H1 (cell line): ENCODE results near the gene HNRNPA3. TPM values are rescaled to one million over a fixed set of nuclear protein-coding genes. Genes with fewer than 3 reads are reported as not detected.

Experiments
- ASH2L ChIP-seq: fragments of 200-600, 300-600 bp; sonication (generic); IDR thresholded peaks from one replicate; pipeline ENCODE4 v1.7.1; 2017; ENCODE audit warnings: low read length
- CBX8 ChIP-seq: fragments of 300-800, 300-1000 bp; sonication (generic); IDR thresholded peaks from 2 replicates; pipeline ENCODE4 v1.7.1; 2016; ENCODE audit warnings: low read depth, low read length, borderline replicate concordance
- EZH2 ChIP-seq: fragments of 200-600 bp; sonication (generic); IDR thresholded peaks from 2 replicates; pipeline ENCODE4 v1.7.1; 2012; ENCODE audit warnings: low read depth, mild to moderate bottlenecking, moderate library complexity, low read length, inconsistent platforms; ENCODE audit not compliant: severe bottlenecking
- GABPA ChIP-seq: IDR thresholded peaks from 2 replicates; pipeline ENCODE4 v1.6.1; 2011; ENCODE audit warnings: mild to moderate bottlenecking, low read length, moderate library complexity, borderline replicate concordance; ENCODE audit not compliant: insufficient read depth
- GTF2F1 ChIP-seq: IDR thresholded peaks from 2 replicates; pipeline ENCODE4 v1.6.1; 2012; ENCODE audit warnings: low read depth, low read length, improper control_type of control experiment, borderline replicate concordance
- JUN ChIP-seq: IDR thresholded peaks from 2 replicates; pipeline ENCODE4 v1.6.1; 2011; ENCODE audit warnings: low read depth, mild to moderate bottlenecking, improper control_type of control experiment, low read length
- KDM4A ChIP-seq: IDR thresholded peaks from one replicate; pipeline ENCODE4 v1.7.1; 2012; ENCODE audit warnings: low read depth, mild to moderate bottlenecking, moderate library complexity, low read length, inconsistent platforms; ENCODE audit not compliant: severe bottlenecking
- NRF1 ChIP-seq: IDR thresholded peaks from 2 replicates; pipeline ENCODE4 v1.6.1; 2011; ENCODE audit warnings: mild to moderate bottlenecking, low read depth, low read length, improper control_type of control experiment
- PHF8 ChIP-seq: fragments of 200-600 bp; sonication (generic); conservative IDR thresholded peaks from 2 replicates; pipeline ENCODE4 v1.7.1; 2012; ENCODE audit warnings: low read depth, mild to moderate bottlenecking, inconsistent platforms, low read length, moderate library complexity
- SP1 ChIP-seq: IDR thresholded peaks from 2 replicates; pipeline ENCODE4 v1.6.1; 2011; ENCODE audit warnings: low read depth, low read length
- SRF ChIP-seq: IDR thresholded peaks from 2 replicates; pipeline ENCODE4 v1.6.1; 2011; ENCODE audit warnings: mild to moderate bottlenecking, low read depth, low read length, moderate library complexity
- SUZ12 ChIP-seq: fragments of 200-600 bp; sonication (generic); IDR thresholded peaks from 2 replicates; pipeline ENCODE4 v1.6.1; 2012; ENCODE audit warnings: mild to moderate bottlenecking, inconsistent platforms, low read length, moderate library complexity, mixed read lengths
- TAF7 ChIP-seq: optimal IDR thresholded peaks from 2 replicates; pipeline ENCODE3; 2011; ENCODE audit warnings: low read depth, mild to moderate bottlenecking, inconsistent platforms, low read length, moderate library complexity, borderline replicate concordance
- TCF12 ChIP-seq: IDR thresholded peaks from 2 replicates; pipeline ENCODE4 v1.6.1; 2011; ENCODE audit warnings: low read depth, mild to moderate bottlenecking, low read length
- TEAD4 ChIP-seq: IDR thresholded peaks from 2 replicates; pipeline ENCODE4 v1.6.1; 2012; ENCODE audit warnings: low read depth, low read length, inconsistent platforms, mixed read lengths
- polyA plus RNA-seq, 7 experiments: library from polyadenylated mRNA; depleted of rRNA in 3 of 7; stranded (reverse) in 5 of 7; unstranded in 2 of 7; fragments of >200 nt in 5 of 7; fragments of 200-250 nt in 2 of 7; gene quantifications; 1 replicate in 5 of 7; 2 replicates in 1 of 7; 4 replicates in 1 of 7; pipeline versions ENCODE4 v1.2.1 to v1.2.3, GENCODE V29; 2011 to 2013; ENCODE audit warnings: missing spikeins in 2 of 7, mixed read lengths in 2 of 7
- total RNA-seq: library from RNA; stranded (reverse); fragmentation: NEBNext Ultra II Directional; extraction: Animal tissue kit (Norgen Biotek cat#: 25700); gene quantifications from 2 replicates; pipeline ENCODE4 v1.2.1, GENCODE V29; 2021
- TF ChIP-seq, protein P1 (sequence below): IDR thresholded peaks from 2 replicates; pipeline ENCODE4 v1.6.1; 2012; ENCODE audit warnings: inconsistent platforms
- TF ChIP-seq, protein P2 (sequence below): IDR thresholded peaks from 2 replicates; pipeline ENCODE4 v1.6.1; 2012; ENCODE audit warnings: low read length, inconsistent platforms

Gene HNRNPA3
- total and polyA plus RNA-seq, 2 of the 8 experiments (the other 6 are each of a cell fraction or from before 2014, with no cell fraction given), result 66.1 to 408 TPM

DNA sequence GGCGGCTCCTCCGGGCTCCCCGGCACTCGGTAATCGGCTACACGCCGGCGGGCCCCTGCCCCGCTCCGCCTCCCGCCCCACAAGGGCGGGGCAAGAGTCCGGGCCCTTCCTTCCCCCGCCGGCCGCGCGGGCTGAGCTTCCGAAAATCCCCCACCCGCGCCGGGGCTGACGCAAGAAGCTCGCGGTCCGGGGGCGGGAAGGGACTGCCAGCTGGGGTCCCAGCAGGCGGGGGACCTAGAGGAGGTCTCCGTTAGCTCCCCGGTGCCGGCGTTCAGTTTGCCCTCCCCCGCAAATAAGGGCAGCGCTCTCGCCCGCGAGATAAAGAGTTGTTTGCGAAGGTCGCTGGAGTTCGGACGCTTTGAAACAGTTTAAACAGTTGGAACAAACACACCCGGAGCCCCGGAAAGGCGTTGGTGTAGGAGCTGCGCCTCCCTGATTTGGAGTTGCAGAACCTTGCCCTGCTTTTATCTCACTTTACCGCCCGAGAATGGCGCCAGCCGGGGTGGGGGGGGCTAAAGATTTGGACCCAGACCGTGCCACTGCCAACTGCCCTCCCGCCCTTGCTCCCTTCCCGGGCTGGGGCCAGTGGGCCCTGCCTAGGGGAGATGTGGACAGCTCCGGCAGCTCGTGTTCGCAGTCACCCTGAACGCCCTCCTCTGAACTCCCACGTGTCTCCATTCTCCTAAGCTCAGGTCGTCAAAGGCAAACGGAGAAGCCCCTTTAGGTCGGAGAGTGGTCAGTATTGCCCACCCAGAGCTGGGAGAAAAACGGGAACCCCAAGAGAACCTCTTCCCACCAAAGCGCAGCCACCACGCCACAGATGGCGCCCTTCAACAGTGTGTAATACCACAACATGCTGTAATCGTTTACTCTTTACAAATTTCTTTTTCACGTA, 52.3 kb downstream of the HNRNPA3 start, which contains the start of gene NFE2L2 (continued):
- TF ChIP-seq JUN (no peak), SP1 (no peak), PHF8 (peak; percentile 76), TAF7 (no peak), GTF2F1 (no peak), CBX8 (no peak), SRF (no peak), NRF1 (no peak), TEAD4 (no peak), ASH2L (no peak), SUZ12 (no peak), KDM4A (no peak), TCF12 (no peak), GABPA (no peak), EZH2 (no peak)
- TF ChIP-seq, protein P1, sequence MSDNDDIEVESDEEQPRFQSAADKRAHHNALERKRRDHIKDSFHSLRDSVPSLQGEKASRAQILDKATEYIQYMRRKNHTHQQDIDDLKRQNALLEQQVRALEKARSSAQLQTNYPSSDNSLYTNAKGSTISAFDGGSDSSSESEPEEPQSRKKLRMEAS, result peak; percentile 80
- TF ChIP-seq, protein P2, sequence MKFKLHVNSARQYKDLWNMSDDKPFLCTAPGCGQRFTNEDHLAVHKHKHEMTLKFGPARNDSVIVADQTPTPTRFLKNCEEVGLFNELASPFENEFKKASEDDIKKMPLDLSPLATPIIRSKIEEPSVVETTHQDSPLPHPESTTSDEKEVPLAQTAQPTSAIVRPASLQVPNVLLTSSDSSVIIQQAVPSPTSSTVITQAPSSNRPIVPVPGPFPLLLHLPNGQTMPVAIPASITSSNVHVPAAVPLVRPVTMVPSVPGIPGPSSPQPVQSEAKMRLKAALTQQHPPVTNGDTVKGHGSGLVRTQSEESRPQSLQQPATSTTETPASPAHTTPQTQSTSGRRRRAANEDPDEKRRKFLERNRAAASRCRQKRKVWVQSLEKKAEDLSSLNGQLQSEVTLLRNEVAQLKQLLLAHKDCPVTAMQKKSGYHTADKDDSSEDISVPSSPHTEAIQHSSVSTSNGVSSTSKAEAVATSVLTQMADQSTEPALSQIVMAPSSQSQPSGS, result no peak
